GM19438 (cell line): ENCODE measurements around the gene KCND1.

Experiments used
- ATAC-seq: cut with Tn5 transposase; IDR thresholded peaks from one replicate; pipeline ENCODE4 v1.9.1; 2021; ENCODE audit warnings: low read depth; ENCODE audit not compliant: unreplicated experiment

The KCND1 gene

GRCh38 chrX:48975541-48975940 is 3.9 kb upstream of the KCND1 start:
- ATAC-seq, result no peak

GRCh38 chrX:48975041-48975440 is 3.4 kb upstream of the KCND1 start:
- ATAC-seq, result no peak

GRCh38 chrX:48974574-48974973 is 2.9 kb upstream of the KCND1 start:
- no peak for ATAC-seq

- ATAC-seq, result no peak
Observed at GRCh38 chrX:48974033-48974432, 2.4 kb upstream of the KCND1 start.

GRCh38 chrX:48972220-48973164 is 848 bp upstream of the KCND1 start:
- ATAC-seq, result no peak

- no peak for ATAC-seq
Observed at GRCh38 chrX:48969471-48969870, 2.2 kb downstream of the KCND1 start.

GRCh38 chrX:48968377-48968776 is 3.3 kb downstream of the KCND1 start:
- no peak for ATAC-seq

- ATAC-seq, result no peak
Observed at GRCh38 chrX:48966796-48967579, 4.7 kb downstream of the KCND1 start.

GRCh38 chrX:48965959-48966358 is 5.7 kb downstream of the KCND1 start:
- ATAC-seq, result no peak

GRCh38 chrX:48961585-48962091 is 10.0 kb downstream of the KCND1 start:
- no peak for ATAC-seq

GRCh38 chrX:48960291-48960690 is 11.4 kb downstream of the KCND1 start:
- no peak for ATAC-seq

GRCh38 chrX:48958635-48959094 is 13.0 kb downstream of the KCND1 start:
- ATAC-seq, result no peak

- peak; percentile 81 for ATAC-seq
Observed at GRCh38 chrX:48957827-48958634, 13.6 kb downstream of the KCND1 start.

GRCh38 chrX:48957477-48957826 is 14.2 kb downstream of the KCND1 start, which contains the start of gene OTUD5:
Gene OTUD5, minus strand, starts transcription at chrX:48957607. Its CDS starts 37 bp downstream, at chrX:48957570.
- ATAC-seq, result peak; percentile 36

GRCh38 chrX:48956728-48957414 is 14.8 kb downstream of the KCND1 start:
- no peak for ATAC-seq

GRCh38 chrX:48948589-48948988 is 23.1 kb downstream of the KCND1 start:
- no peak for ATAC-seq

- no peak for ATAC-seq
Observed at GRCh38 chrX:48945517-48946348, 25.9 kb downstream of the KCND1 start.

GRCh38 chrX:48942895-48943294 is 28.7 kb downstream of the KCND1 start:
- no peak for ATAC-seq

- no peak for ATAC-seq
Observed at GRCh38 chrX:48940404-48940955, 31.2 kb downstream of the KCND1 start.
